CD14-positive monocyte (primary cell): ENCODE measurements around the gene ADTRP. TPM values are rescaled to one million over a fixed set of nuclear protein-coding genes. Genes with fewer than 3 reads are reported as not detected.
A peak's percentile ranks its signal among the peaks of the same experiment; 100 is the strongest.

ENCODE experiments used
- DNase-seq, 3 donors: peaks; one replicate each; pipeline ENCODE4 v3.0.0-alpha.2; 2011 to 2022
- H2AFZ ChIP-seq: 2 replicates; pipeline ENCODE4 v1.6.0; 2012; ENCODE audit warnings: mild to moderate bottlenecking, low read depth, low read length, inconsistent platforms; ENCODE audit not compliant: insufficient read depth, poor library complexity, severe bottlenecking
- H3K27ac ChIP-seq, 2 donors: 1 replicate in 1 of 2; 2 replicates in 1 of 2; pipeline ENCODE4 v1.5.1; 2012 to 2013; ENCODE audit warnings: low read length in 2 of 2, control low read depth in 1 of 2, inconsistent platforms in 1 of 2, low read depth in 1 of 2, mild to moderate bottlenecking in 1 of 2
- H3K27me3 ChIP-seq, 2 donors: one replicate each; pipeline versions ENCODE4 v1.6.0 to v1.6.1; 2011 to 2013; ENCODE audit warnings: low read length in 2 of 2; ENCODE audit not compliant: control insufficient read depth in 2 of 2, insufficient read depth in 2 of 2
- H3K36me3 ChIP-seq, 2 donors: replicated peaks in 1 of 2; 1 replicate in 1 of 2; 2 replicates in 1 of 2; pipeline versions ENCODE4 v1.5.1 to v1.6.1; 2012 to 2013; ENCODE audit warnings: low read length in 2 of 2, control low read depth in 1 of 2, inconsistent platforms in 1 of 2, mild to moderate bottlenecking in 1 of 2; ENCODE audit not compliant: insufficient read depth in 2 of 2, control insufficient read depth in 1 of 2
- H3K4me1 ChIP-seq, 2 donors: 1 replicate in 1 of 2; 2 replicates in 1 of 2; pipeline versions ENCODE4 v1.5.1 to v1.6.1; 2012 to 2013; ENCODE audit warnings: low read length in 2 of 2, control low read depth in 1 of 2, inconsistent platforms in 1 of 2, mild to moderate bottlenecking in 1 of 2, moderate library complexity in 1 of 2; ENCODE audit not compliant: insufficient read depth in 2 of 2, control insufficient read depth in 1 of 2
- H3K4me2 ChIP-seq: replicated peaks from 2 replicates; pipeline ENCODE3; 2012; ENCODE audit warnings: low read length, moderate library complexity, mild to moderate bottlenecking; ENCODE audit not compliant: poor library complexity, severe bottlenecking; ENCODE audit errors: extremely low read depth
- H3K4me3 ChIP-seq, 3 experiments: fragments of 200-600 bp in 1 of 3; sonication (generic) in 1 of 3; replicated peaks in 1 of 3; 1 replicate in 2 of 3; 2 replicates in 1 of 3; pipeline ENCODE4 v1.5.1; 2011 to 2013; ENCODE audit warnings: low read length in 3 of 3, mild to moderate bottlenecking in 3 of 3, control low read depth in 2 of 3, low read depth in 2 of 3, inconsistent platforms in 1 of 3, moderate library complexity in 1 of 3
- H3K79me2 ChIP-seq: 2 replicates; pipeline ENCODE4 v1.6.0; 2012; ENCODE audit warnings: mild to moderate bottlenecking, control low read depth, inconsistent platforms, low read length, moderate library complexity; ENCODE audit not compliant: insufficient read depth
- H3K9ac ChIP-seq: 2 replicates; pipeline ENCODE4 v1.6.0; 2017; ENCODE audit warnings: low read length, mild to moderate bottlenecking; ENCODE audit not compliant: insufficient read depth, poor library complexity, severe bottlenecking
- H3K9me3 ChIP-seq, 2 donors: replicated peaks in 1 of 2; 1 replicate in 1 of 2; 2 replicates in 1 of 2; pipeline versions ENCODE4 v1.5.1 to v1.6.1; 2012 to 2013; ENCODE audit warnings: low read length in 2 of 2, control low read depth in 1 of 2; ENCODE audit not compliant: control insufficient read depth in 1 of 2, insufficient read depth in 1 of 2
- H4K20me1 ChIP-seq: 2 replicates; pipeline ENCODE4 v1.6.0; 2012; ENCODE audit warnings: mild to moderate bottlenecking, low read length, control low read depth, moderate library complexity; ENCODE audit not compliant: insufficient read depth
- H3K27ac Mint-ChIP-seq, 7 donors: one replicate each; pipeline ENCODE4 v1.8.0; 2020; ENCODE audit warnings: mild to moderate bottlenecking in 7 of 7, mixed read lengths in 7 of 7, moderate library complexity in 6 of 7, inconsistent platforms in 2 of 7
- H3K27me3 Mint-ChIP-seq, 3 donors: one replicate each; pipeline ENCODE4 v1.8.0; 2021 to 2022; ENCODE audit warnings: low read depth in 3 of 3, mild to moderate bottlenecking in 3 of 3, mixed read lengths in 3 of 3, moderate library complexity in 3 of 3, inconsistent platforms in 1 of 3
- H3K36me3 Mint-ChIP-seq, 2 donors: one replicate each; pipeline ENCODE4 v1.8.0; 2020; ENCODE audit warnings: mixed read lengths in 2 of 2, inconsistent platforms in 1 of 2, mild to moderate bottlenecking in 1 of 2
- H3K4me1 Mint-ChIP-seq: one replicate; pipeline ENCODE4 v1.8.0; 2020; ENCODE audit warnings: mild to moderate bottlenecking, mixed read lengths
- H3K4me3 Mint-ChIP-seq, 2 donors: one replicate each; pipeline ENCODE4 v1.8.0; 2020; ENCODE audit warnings: mild to moderate bottlenecking in 2 of 2, mixed read lengths in 2 of 2, moderate library complexity in 1 of 2
- H3K9me3 Mint-ChIP-seq, 7 donors: one replicate each; pipeline ENCODE4 v1.8.0; 2020 to 2022; ENCODE audit warnings: mixed read lengths in 7 of 7, mild to moderate bottlenecking in 6 of 7, moderate library complexity in 6 of 7, inconsistent platforms in 2 of 7
- CTCF ChIP-seq: fragments of 200-600 bp; IDR thresholded peaks from one replicate; pipeline ENCODE4 v1.8.0; 2022; ENCODE audit warnings: antibody characterized with exemption, mild to moderate bottlenecking
- WGBS: methylation state at CpG from one replicate; pipeline ENCODE4 v1.1.5; 2013; ENCODE audit warnings: missing lambda C conversion rate; ENCODE audit not compliant: insufficient coverage; 5-methylcytosine and 5-hydroxymethylcytosine counted together
- intact Hi-C, 2 donors: fragments of 100-400 bp; cut with micrococcal nuclease; formaldehyde crosslinking; loops; one replicate each; pipeline versions ENCODE4 v1.15.0 to v1.15.1; 2023
- polyA plus RNA-seq, 3 donors: library from polyadenylated mRNA; depleted of rRNA in 1 of 3; unstranded in 2 of 3; stranded (reverse) in 1 of 3; fragments of 300-500 nt in 2 of 3; fragments of >200 nt in 1 of 3; fragmentation: Illumina TruSeq in 2 of 3; gene quantifications; 1 replicate in 2 of 3; 2 replicates in 1 of 3; pipeline ENCODE4 v1.2.3, GENCODE V29; 2012 to 2021

The ADTRP gene
- polyA plus RNA-seq, 3 donors: 0.04 to 0.20 TPM; not detected in 1

GRCh38 chr6:11770546-11771466 lies 7.8 kb downstream of the ADTRP start:
- Histone ChIP-seq H3K4me1 (peaks cover 41 to 52% of the 10 kb centered on the region in 2 donors), H3K9ac (peak overlapping the region; percentile 50), H3K27me3 (no peaks in the 10 kb centered on the region), H3K4me2 (peak overlapping the region; percentile 49), H3K79me2 (no peaks in the 10 kb centered on the region), H3K27ac (peak overlapping the region; percentile 82), H3K9me3 (no peaks in the 10 kb centered on the region), H3K4me3 (peak overlapping the region in 1 of 3 experiments; percentile 43), H3K36me3 (no peaks in the 10 kb centered on the region), H2AFZ (peak overlapping the region; percentile 57), H4K20me1 (no peaks in the 10 kb centered on the region)
- Mint-ChIP-seq H3K4me1 (peaks cover 50% of the 10 kb centered on the region), H3K27me3 (peaks cover 0 to 5% (median 2%) of the 10 kb centered on the region in 3 donors), H3K27ac (peak overlapping the region; percentile 81 to 98 (median 89)), H3K4me3 (peak overlapping the region in 1 of 2 donors; percentile 75), H3K9me3 (peaks cover 0 to 2% (median 0%) of the 10 kb centered on the region in 7 donors), H3K36me3 (peaks cover 0 to 2% of the 10 kb centered on the region in 2 donors)
- DNase-seq: peak; percentile 81 to 99 (median 87)
- TF ChIP-seq CTCF: no peak
- intact Hi-C loops: loop anchor here (2.0 to 5.0 kb wide), 2 partner anchors 38 to 39 kb away; no protein-coding TSS in a partner anchor
- 42% methylated on average over 19 of the region's 27 CpGs for WGBS

- DNase-seq: no peak
- Histone ChIP-seq H3K27me3 (no peaks in the 10 kb centered on the region), H2AFZ (peak overlapping the region; percentile 57), H3K4me3 (peak overlapping the region in 1 of 3 experiments; percentile 43), H3K9ac (peak overlapping the region; percentile 50), H3K4me2 (peak overlapping the region; percentile 49), H3K4me1 (peaks cover 40 to 49% of the 10 kb centered on the region in 2 donors), H3K9me3 (no peaks in the 10 kb centered on the region), H3K36me3 (no peaks in the 10 kb centered on the region), H3K27ac (peak overlapping the region; percentile 82), H4K20me1 (no peaks in the 10 kb centered on the region), H3K79me2 (no peaks in the 10 kb centered on the region)
- peaks cover 49% of the 10 kb centered on the region for H3K4me1 Mint-ChIP-seq
- intact Hi-C loops: loop anchor here (2.0 to 10.0 kb wide), 3 partner anchors 37 to 55 kb away; no protein-coding TSS in a partner anchor
- peak overlapping the region in 1 of 2 donors; percentile 75 for H3K4me3 Mint-ChIP-seq
- H3K27ac Mint-ChIP-seq: peak overlapping the region; percentile 81 to 98 (median 89)
- H3K27me3 Mint-ChIP-seq: peaks cover 0 to 5% (median 2%) of the 10 kb centered on the region in 3 donors
- H3K9me3 Mint-ChIP-seq: peaks cover 0 to 2% (median 0%) of the 10 kb centered on the region in 7 donors
- TF ChIP-seq CTCF: no peak
- 71% methylated on average over 7 of the region's 11 CpGs for WGBS
- peaks cover 0 to 2% of the 10 kb centered on the region in 2 donors for H3K36me3 Mint-ChIP-seq
Measured at GRCh38 chr6:11769811-11770545, 8.6 kb downstream of the ADTRP start.
